Activated CD8-positive, alpha-beta T cell treated with anti-CD3 and anti-CD28 coated beads for 36 hours (primary cell): ENCODE measurements around the gene ZKSCAN1. TPM values are rescaled to one million over a fixed set of nuclear protein-coding genes. Genes with fewer than 3 reads are reported as not detected.

ENCODE experiments used
- ATAC-seq: fragments of 200-7000 bp; cut with Tn5 transposase; one replicate; pipeline ENCODE4 v1.10.0; 2021; ENCODE audit warnings: mild to moderate bottlenecking, moderate library complexity
- CTCF ChIA-PET: fragments of 350-600 bp; sonication (Branson Sonifier 250); formaldehyde crosslinking; loops from one replicate; lab custom pipeline; 2021; ENCODE audit warnings: antibody characterized with exemption; lab: Charles Lee
- POLR2A ChIA-PET: fragments of 350-600 bp; sonication (Branson Sonifier 250); formaldehyde crosslinking; loops from one replicate; lab custom pipeline; 2021; ENCODE audit warnings: antibody characterized with exemption; lab: Charles Lee
- DNase-seq: peaks from one replicate; pipeline ENCODE4 v3.0.0-alpha.2; 2020
- H3K27ac Mint-ChIP-seq: one replicate; pipeline ENCODE4 v1.8.0; 2021; ENCODE audit warnings: mild to moderate bottlenecking, mixed read lengths
- H3K27me3 Mint-ChIP-seq: one replicate; pipeline ENCODE4 v1.8.0; 2021; ENCODE audit warnings: mixed read lengths
- H3K36me3 Mint-ChIP-seq: one replicate; pipeline ENCODE4 v1.8.0; 2021; ENCODE audit warnings: low read depth, mixed read lengths
- H3K4me1 Mint-ChIP-seq: one replicate; pipeline ENCODE4 v1.8.0; 2021; ENCODE audit warnings: low read depth, mixed read lengths
- H3K4me3 Mint-ChIP-seq: one replicate; pipeline ENCODE4 v1.8.0; 2021; ENCODE audit warnings: mild to moderate bottlenecking, moderate library complexity, mixed read lengths
- H3K9me3 Mint-ChIP-seq: one replicate; pipeline ENCODE4 v1.8.0; 2021; ENCODE audit warnings: mixed read lengths
- intact Hi-C: fragments of 100-400 bp; cut with micrococcal nuclease; formaldehyde crosslinking; loops from one replicate; pipeline ENCODE4 v1.10.0; 2022
- total RNA-seq, 2 experiments: library from RNA; stranded (reverse); gene quantifications; one replicate each; pipeline ENCODE4 v1.2.3, GENCODE V29; 2021
- TF ChIP-seq, protein P1 (sequence below): fragments of 200-600 bp; IDR thresholded peaks from one replicate; pipeline ENCODE4 v1.8.0; 2022; ENCODE audit warnings: antibody characterized with exemption, mild to moderate bottlenecking

The ZKSCAN1 gene
- total RNA-seq, 2 experiments from 2014 or later: 41.9 to 47.3 TPM

DNA sequence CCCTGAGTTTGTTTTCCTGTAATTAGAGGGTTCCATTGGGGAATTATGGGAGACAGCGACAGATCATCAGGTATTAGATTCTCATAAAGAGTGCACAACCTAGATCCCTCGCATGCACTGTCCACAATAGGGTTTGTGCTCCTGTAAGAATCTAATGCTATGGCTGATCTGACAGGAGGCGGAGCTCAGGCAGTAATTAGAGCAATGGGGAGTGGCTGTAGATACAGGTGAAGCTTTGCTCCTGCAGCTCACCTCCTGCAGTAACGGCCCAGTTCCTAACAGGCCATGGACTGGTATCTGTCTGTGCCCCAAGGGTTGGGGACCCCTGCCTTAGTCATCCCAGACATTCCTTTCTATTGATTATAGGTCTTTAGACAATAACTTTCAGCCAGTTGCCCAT is 33.3 kb downstream of the ZKSCAN1 start:
- Mint-ChIP-seq H3K4me1 (peaks cover 16% of the 10 kb centered on the region), H3K27ac (peak overlapping the region; percentile 19), H3K4me3 (peak overlapping the region; percentile 87), H3K36me3 (peaks cover 4% of the 10 kb centered on the region), H3K27me3 (no peaks in the 10 kb centered on the region), H3K9me3 (no peaks in the 10 kb centered on the region)
- TF ChIP-seq, protein P1, sequence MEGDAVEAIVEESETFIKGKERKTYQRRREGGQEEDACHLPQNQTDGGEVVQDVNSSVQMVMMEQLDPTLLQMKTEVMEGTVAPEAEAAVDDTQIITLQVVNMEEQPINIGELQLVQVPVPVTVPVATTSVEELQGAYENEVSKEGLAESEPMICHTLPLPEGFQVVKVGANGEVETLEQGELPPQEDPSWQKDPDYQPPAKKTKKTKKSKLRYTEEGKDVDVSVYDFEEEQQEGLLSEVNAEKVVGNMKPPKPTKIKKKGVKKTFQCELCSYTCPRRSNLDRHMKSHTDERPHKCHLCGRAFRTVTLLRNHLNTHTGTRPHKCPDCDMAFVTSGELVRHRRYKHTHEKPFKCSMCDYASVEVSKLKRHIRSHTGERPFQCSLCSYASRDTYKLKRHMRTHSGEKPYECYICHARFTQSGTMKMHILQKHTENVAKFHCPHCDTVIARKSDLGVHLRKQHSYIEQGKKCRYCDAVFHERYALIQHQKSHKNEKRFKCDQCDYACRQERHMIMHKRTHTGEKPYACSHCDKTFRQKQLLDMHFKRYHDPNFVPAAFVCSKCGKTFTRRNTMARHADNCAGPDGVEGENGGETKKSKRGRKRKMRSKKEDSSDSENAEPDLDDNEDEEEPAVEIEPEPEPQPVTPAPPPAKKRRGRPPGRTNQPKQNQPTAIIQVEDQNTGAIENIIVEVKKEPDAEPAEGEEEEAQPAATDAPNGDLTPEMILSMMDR: no peak
- DNase-seq: no peak
- intact Hi-C loops: no loop called here
- ChIA-PET CTCF (interaction anchor here (0.9 kb wide), 1 partner anchor 10 kb away, joined by 4 read pairs; no protein-coding TSS in a partner anchor), POLR2A (interaction anchor here (0.6 to 1.7 kb wide), 3 partner anchors 33 to 53 kb away, joined by 3 to 4 read pairs (median 4); partner anchors contain the start of genes AP4M1 and MCM7)
- ATAC-seq: no peak

DNA sequence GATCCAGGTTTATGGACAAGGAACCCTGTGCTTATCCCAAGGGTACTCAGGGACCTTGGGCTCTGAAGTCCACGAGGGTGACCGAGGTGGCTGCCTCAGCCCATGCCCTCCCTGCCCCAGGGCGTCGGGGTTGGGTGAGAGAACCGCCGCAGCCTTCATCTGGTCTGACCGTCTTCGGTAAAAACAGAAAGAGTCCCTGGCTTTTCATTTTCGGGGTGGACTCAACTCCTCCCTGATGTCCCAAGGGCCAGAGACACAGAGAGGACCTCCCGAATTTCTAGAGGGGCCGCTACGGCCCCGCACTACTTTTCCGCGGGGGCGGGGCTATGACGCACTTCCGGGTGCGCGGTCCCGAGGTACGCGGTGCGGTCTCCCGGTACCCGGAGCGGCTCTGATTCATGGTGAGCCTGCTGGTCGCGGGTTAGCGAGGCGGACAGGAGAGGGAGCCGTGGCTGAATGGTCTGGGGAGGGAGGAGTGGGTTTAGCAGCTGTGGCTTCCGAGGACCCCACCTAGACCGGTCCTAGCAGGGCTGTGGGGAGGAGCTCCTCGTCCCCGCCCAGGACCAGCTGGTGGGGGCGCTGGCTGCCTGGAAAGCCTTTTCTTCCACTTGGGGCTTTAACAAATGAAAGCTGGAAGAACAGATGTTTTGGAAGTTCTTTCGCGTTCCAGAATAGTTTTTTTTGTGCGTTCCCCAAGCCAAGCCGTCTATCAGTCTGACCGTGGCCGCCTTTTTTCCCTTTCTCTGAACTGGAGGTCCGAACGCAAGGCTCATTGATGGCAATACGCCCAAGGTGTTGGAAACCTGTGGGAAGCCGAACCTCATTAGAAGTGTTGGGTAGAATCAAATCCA is 34.3 kb downstream of the ZKSCAN1 start, which contains the start of gene ZSCAN21:
ZSCAN21 (plus strand) TSS at position 334 of the 851 bp plus-strand sequence. CDS start 7,233 bp downstream, outside the sequence.
- POLR2A ChIA-PET: interaction anchor here (0.5 to 1.8 kb wide), 11 partner anchors 12 to 453 kb away, joined by 3 to 10 read pairs (median 4); partner anchors contain the start of genes AP4M1, MCM7 and ZKSCAN1
- H3K36me3 Mint-ChIP-seq: peaks cover 4% of the 10 kb centered on the region

DNA sequence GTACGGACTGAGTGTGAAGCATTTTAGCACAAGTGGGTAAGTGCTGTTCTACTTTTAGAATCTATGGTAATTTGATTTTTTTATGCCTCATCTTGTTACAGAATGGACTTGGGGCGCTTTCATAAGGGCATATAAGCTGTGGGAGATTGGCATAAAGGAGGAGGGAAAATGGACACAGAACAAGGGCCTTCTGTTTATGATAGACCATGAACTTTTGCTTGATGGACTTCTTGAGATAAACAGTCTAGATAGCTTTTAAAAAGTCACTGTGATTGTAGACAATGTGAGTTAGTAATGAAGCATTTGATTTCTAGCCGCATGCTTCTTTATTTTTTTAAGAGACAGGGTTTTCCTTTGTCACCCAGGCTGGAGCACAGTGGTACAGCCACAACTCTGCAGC is 36.2 kb downstream of the ZKSCAN1 start:
- H3K27me3 Mint-ChIP-seq: no peaks in the 10 kb centered on the region
- ATAC-seq (no peak), DNase-seq (no peak)
- H3K4me1 Mint-ChIP-seq: peaks cover 16% of the 10 kb centered on the region
- intact Hi-C loops: no loop called here
- ChIA-PET CTCF (interaction anchor here (0.8 to 3.3 kb wide), 8 partner anchors 11 to 138 kb away, joined by 3 to 20 read pairs (median 4); partner anchors contain the start of gene ZKSCAN1), POLR2A (interaction anchor here (0.8 to 1.5 kb wide), 4 partner anchors 12 to 60 kb away, joined by 3 to 9 read pairs (median 4); no protein-coding TSS in a partner anchor)
- peak overlapping the region; percentile 6 for H3K4me3 Mint-ChIP-seq
- H3K9me3 Mint-ChIP-seq: no peaks in the 10 kb centered on the region
- no peak overlapping the region for H3K27ac Mint-ChIP-seq
- TF ChIP-seq, protein P1: no peak
- H3K36me3 Mint-ChIP-seq: peaks cover 4% of the 10 kb centered on the region

More for the DNA sequence above, 34.3 kb downstream of the ZKSCAN1 start, which contains the start of gene ZSCAN21:
- DNase-seq (peak; percentile 84), ATAC-seq (peak; percentile 93)
- Mint-ChIP-seq H3K27me3 (no peaks in the 10 kb centered on the region), H3K9me3 (no peaks in the 10 kb centered on the region), H3K27ac (peak within 1 kb of the TSS; percentile 94), H3K4me3 (peak within 1 kb of the TSS; percentile 87), H3K4me1 (peaks cover 17% of the 10 kb centered on the region)
- TF ChIP-seq, protein P1: peak; percentile 19
- CTCF ChIA-PET: interaction anchor here (0.7 to 1.3 kb wide), 6 partner anchors 9 to 138 kb away, joined by 3 to 7 read pairs (median 3); partner anchors contain the start of genes AP4M1 and MCM7
- intact Hi-C loops: no loop called here

DNA sequence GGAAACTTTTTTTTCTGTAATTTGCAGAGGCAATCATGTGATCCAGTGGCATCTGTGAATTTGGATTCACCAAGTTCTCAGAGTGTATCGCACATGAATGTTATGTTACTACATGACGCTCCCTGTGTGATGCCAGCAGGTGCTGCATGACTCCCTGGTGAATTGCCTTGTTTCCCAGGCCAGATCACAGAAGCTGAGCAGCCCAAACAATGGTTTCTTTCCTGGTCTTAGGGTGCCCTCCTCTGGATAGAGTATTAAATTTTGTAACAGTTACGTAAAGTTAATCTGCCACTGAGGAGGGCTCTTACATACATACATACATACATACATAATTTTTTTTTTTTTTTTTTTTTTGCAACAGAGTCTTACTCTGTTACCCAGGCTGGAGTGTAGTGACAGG is 37.8 kb downstream of the ZKSCAN1 start:
- Mint-ChIP-seq H3K27ac (no peak overlapping the region), H3K27me3 (no peaks in the 10 kb centered on the region), H3K4me1 (peaks cover 16% of the 10 kb centered on the region), H3K9me3 (no peaks in the 10 kb centered on the region), H3K36me3 (peaks cover 8% of the 10 kb centered on the region), H3K4me3 (no peak overlapping the region)
- ChIA-PET CTCF (interaction anchor here (0.9 to 3.3 kb wide), 7 partner anchors 8 to 140 kb away, joined by 3 to 20 read pairs (median 4); partner anchors contain the start of genes AP4M1 and ZKSCAN1), POLR2A (interaction anchor here (0.6 kb wide), 1 partner anchor 39 kb away, joined by 4 read pairs; no protein-coding TSS in a partner anchor)
- TF ChIP-seq, protein P1: no peak
- ATAC-seq: peak; percentile 35
- DNase-seq: peak; percentile 22
- intact Hi-C loops: no loop called here
